CD4-positive, CD25-positive, alpha-beta regulatory T cell (primary cell): ENCODE measurements around the gene TMC1. TPM values are rescaled to one million over a fixed set of nuclear protein-coding genes. Genes with fewer than 3 reads are reported as not detected.
"Not testable (repeated sequence)": the region's sequence is repeated elsewhere in the genome, so short reads cannot be mapped to it uniquely, and the experiment has no call there.

Experiments used
- ATAC-seq, 2 donors: fragments of 150-1000 bp; cut with Tn5 transposase; one replicate each; pipeline ENCODE4 v1.10.0; 2021; ENCODE audit warnings: low read depth in 2 of 2, moderate number of reproducible peaks in 2 of 2, moderate library complexity in 1 of 2
- DNase-seq, 3 donors: peaks; one replicate each; pipeline versions ENCODE4 v3.0.0 to v3.0.0-alpha.2; 2012 to 2022; ENCODE audit warnings: mixed read lengths in 1 of 3
- H3K27ac ChIP-seq: one replicate; pipeline ENCODE4 v1.7.0; 2013; ENCODE audit warnings: mild to moderate bottlenecking, low read length; ENCODE audit not compliant: insufficient read depth, poor library complexity, severe bottlenecking
- H3K27me3 ChIP-seq: one replicate; pipeline ENCODE4 v1.7.0; 2013; ENCODE audit warnings: low read length; ENCODE audit not compliant: control insufficient read depth, insufficient read depth
- H3K36me3 ChIP-seq: one replicate; pipeline ENCODE4 v1.7.0; 2013; ENCODE audit warnings: mild to moderate bottlenecking, low read length, moderate library complexity; ENCODE audit not compliant: control insufficient read depth, insufficient read depth
- H3K4me1 ChIP-seq: 2 replicates; pipeline ENCODE4 v1.7.0; 2013; ENCODE audit warnings: mild to moderate bottlenecking, low read length; ENCODE audit not compliant: insufficient read depth, control insufficient read depth, poor library complexity, severe bottlenecking
- H3K4me3 ChIP-seq: one replicate; pipeline ENCODE4 v1.7.0; 2013; ENCODE audit warnings: low read depth, mild to moderate bottlenecking, low read length, moderate library complexity
- H3K9me3 ChIP-seq, 2 experiments: 1 replicate in 1 of 2; 2 replicates in 1 of 2; pipeline ENCODE4 v1.7.0; 2013; ENCODE audit warnings: low read length in 2 of 2, mild to moderate bottlenecking in 1 of 2, moderate library complexity in 1 of 2; ENCODE audit not compliant: control insufficient read depth in 2 of 2
- H3K27ac Mint-ChIP-seq, 3 donors: one replicate each; pipeline ENCODE4 v1.8.0; 2020 to 2022; ENCODE audit warnings: mild to moderate bottlenecking in 3 of 3, mixed read lengths in 3 of 3, moderate library complexity in 2 of 3
- H3K27me3 Mint-ChIP-seq: one replicate; pipeline ENCODE4 v1.8.0; 2022; ENCODE audit warnings: mild to moderate bottlenecking, mixed read lengths
- H3K36me3 Mint-ChIP-seq: one replicate; pipeline ENCODE4 v1.8.0; 2020; ENCODE audit warnings: mixed read lengths
- H3K4me1 Mint-ChIP-seq, 4 donors: one replicate each; pipeline ENCODE4 v1.8.0; 2020 to 2022; ENCODE audit warnings: mixed read lengths in 4 of 4, mild to moderate bottlenecking in 1 of 4
- H3K4me3 Mint-ChIP-seq, 4 donors: one replicate each; pipeline ENCODE4 v1.8.0; 2020 to 2022; ENCODE audit warnings: mild to moderate bottlenecking in 4 of 4, mixed read lengths in 4 of 4, moderate library complexity in 3 of 4
- H3K9me3 Mint-ChIP-seq, 7 donors: one replicate each; pipeline ENCODE4 v1.8.0; 2020 to 2022; ENCODE audit warnings: mixed read lengths in 7 of 7, mild to moderate bottlenecking in 3 of 7, moderate library complexity in 2 of 7
- polyA plus RNA-seq, 4 donors: library from polyadenylated mRNA; unstranded; fragments of 300-500 nt; fragmentation: Illumina TruSeq; gene quantifications; one replicate each; pipeline ENCODE4 v1.2.3, GENCODE V29; 2021
- total RNA-seq: library from RNA; stranded (reverse); gene quantifications from one replicate; pipeline ENCODE4 v1.2.3, GENCODE V29; 2022

The TMC1 gene
- total and polyA plus RNA-seq, 5 donors from 2014 or later: not detected

GRCh38 chr9:72800328-72800994 lies 279.1 kb downstream of the TMC1 start:
- Histone ChIP-seq H3K27ac (no peak overlapping the region), H3K27me3 (no peaks in the 10 kb centered on the region), H3K36me3 (no peaks in the 10 kb centered on the region), H3K4me3 (no peak overlapping the region), H3K4me1 (no peaks in the 10 kb centered on the region), H3K9me3 (peaks cover 0 to 3% of the 10 kb centered on the region in 2 experiments)
- no peak overlapping the region for H3K4me3 Mint-ChIP-seq
- no peaks in the 10 kb centered on the region for H3K27me3 Mint-ChIP-seq
- H3K9me3 Mint-ChIP-seq: peaks cover 0 to 17% (median 0%) of the 10 kb centered on the region in 7 donors
- DNase-seq: no peak
- H3K4me1 Mint-ChIP-seq: no peaks in the 10 kb centered on the region
- H3K27ac Mint-ChIP-seq: no peak overlapping the region
- H3K36me3 Mint-ChIP-seq: no peaks in the 10 kb centered on the region
- ATAC-seq: no peak

- Mint-ChIP-seq H3K9me3 (peaks cover 0 to 4% (median 0%) of the 10 kb centered on the region in 7 donors), H3K4me1 (no peaks in the 10 kb centered on the region), H3K36me3 (no peaks in the 10 kb centered on the region), H3K27ac (no peak overlapping the region), H3K4me3 (no peak overlapping the region), H3K27me3 (no peaks in the 10 kb centered on the region)
- Histone ChIP-seq H3K36me3 (no peaks in the 10 kb centered on the region), H3K4me1 (no peaks in the 10 kb centered on the region), H3K9me3 (no peaks in the 10 kb centered on the region), H3K27me3 (no peaks in the 10 kb centered on the region), H3K4me3 (no peak overlapping the region), H3K27ac (no peak overlapping the region)
- DNase-seq (no peak), ATAC-seq (no peak)
These were observed 283.8 kb downstream of the TMC1 start for GRCh38 chr9:72805238-72805637.

- H3K36me3 Mint-ChIP-seq, H3K9me3 ChIP-seq, ATAC-seq, H3K4me3 Mint-ChIP-seq, H3K4me1 Mint-ChIP-seq, H3K27me3 Mint-ChIP-seq, H3K9me3 Mint-ChIP-seq, H3K27me3 ChIP-seq, H3K27ac ChIP-seq, H3K27ac Mint-ChIP-seq, H3K36me3 ChIP-seq, DNase-seq, H3K4me3 ChIP-seq, H3K4me1 ChIP-seq: not testable (repeated sequence)
These were observed 285.0 kb downstream of the TMC1 start for GRCh38 chr9:72806313-72806809.

- no peak overlapping the region for H3K27ac Mint-ChIP-seq
- H3K4me3 ChIP-seq: no peak overlapping the region
- H3K27me3 ChIP-seq: no peaks in the 10 kb centered on the region
- no peaks in the 10 kb centered on the region for H3K27me3 Mint-ChIP-seq
- H3K27ac ChIP-seq: no peak overlapping the region
- DNase-seq: no peak
- ATAC-seq: no peak
- no peak overlapping the region for H3K4me3 Mint-ChIP-seq
- no peaks in the 10 kb centered on the region for H3K9me3 ChIP-seq
- no peaks in the 10 kb centered on the region for H3K4me1 Mint-ChIP-seq
- no peaks in the 10 kb centered on the region for H3K36me3 ChIP-seq
- peaks cover 0 to 4% (median 0%) of the 10 kb centered on the region in 7 donors for H3K9me3 Mint-ChIP-seq
- H3K4me1 ChIP-seq: no peaks in the 10 kb centered on the region
- no peaks in the 10 kb centered on the region for H3K36me3 Mint-ChIP-seq
These were observed 286.5 kb downstream of the TMC1 start for GRCh38 chr9:72807765-72808445.

- Mint-ChIP-seq H3K4me1 (no peaks in the 10 kb centered on the region), H3K27me3 (no peaks in the 10 kb centered on the region), H3K9me3 (peaks cover 0 to 2% (median 0%) of the 10 kb centered on the region in 7 donors), H3K4me3 (no peak overlapping the region), H3K36me3 (no peaks in the 10 kb centered on the region), H3K27ac (no peak overlapping the region)
- H3K4me1 ChIP-seq: no peaks in the 10 kb centered on the region
- H3K9me3 ChIP-seq: no peaks in the 10 kb centered on the region
- no peak for ATAC-seq
- H3K27ac ChIP-seq: no peak overlapping the region
- no peaks in the 10 kb centered on the region for H3K27me3 ChIP-seq
- DNase-seq: no peak
- H3K4me3 ChIP-seq: no peak overlapping the region
- no peaks in the 10 kb centered on the region for H3K36me3 ChIP-seq
These were observed 287.0 kb downstream of the TMC1 start for GRCh38 chr9:72808446-72808768.

- Histone ChIP-seq H3K27me3 (no peaks in the 10 kb centered on the region), H3K27ac (no peak overlapping the region), H3K9me3 (no peaks in the 10 kb centered on the region), H3K4me1 (no peaks in the 10 kb centered on the region), H3K36me3 (no peaks in the 10 kb centered on the region), H3K4me3 (no peak overlapping the region)
- no peak for DNase-seq
- Mint-ChIP-seq H3K4me3 (no peak overlapping the region), H3K36me3 (no peaks in the 10 kb centered on the region), H3K4me1 (no peaks in the 10 kb centered on the region), H3K9me3 (peaks cover 0 to 2% (median 0%) of the 10 kb centered on the region in 7 donors), H3K27ac (no peak overlapping the region), H3K27me3 (no peaks in the 10 kb centered on the region)
- no peak for ATAC-seq
These were observed 288.2 kb downstream of the TMC1 start for GRCh38 chr9:72809586-72809985.

GRCh38 chr9:72812559-72813111 lies 291.2 kb downstream of the TMC1 start:
- Mint-ChIP-seq H3K4me3 (no peak overlapping the region), H3K27me3 (no peaks in the 10 kb centered on the region), H3K4me1 (no peaks in the 10 kb centered on the region), H3K9me3 (peaks cover 0 to 2% (median 0%) of the 10 kb centered on the region in 7 donors), H3K27ac (no peak overlapping the region), H3K36me3 (no peaks in the 10 kb centered on the region)
- no peak overlapping the region for H3K27ac ChIP-seq
- ATAC-seq (no peak), DNase-seq (no peak)
- H3K4me3 ChIP-seq: no peak overlapping the region
- no peaks in the 10 kb centered on the region for H3K4me1 ChIP-seq
- H3K27me3 ChIP-seq: no peaks in the 10 kb centered on the region
- no peaks in the 10 kb centered on the region for H3K36me3 ChIP-seq
- no peaks in the 10 kb centered on the region for H3K9me3 ChIP-seq

- Histone ChIP-seq H3K4me3 (no peak overlapping the region), H3K36me3 (no peaks in the 10 kb centered on the region), H3K27me3 (no peaks in the 10 kb centered on the region), H3K9me3 (no peaks in the 10 kb centered on the region), H3K4me1 (no peaks in the 10 kb centered on the region), H3K27ac (no peak overlapping the region)
- H3K4me3 Mint-ChIP-seq: no peak overlapping the region
- DNase-seq (no peak), ATAC-seq (no peak)
- no peaks in the 10 kb centered on the region for H3K27me3 Mint-ChIP-seq
- no peaks in the 10 kb centered on the region for H3K9me3 Mint-ChIP-seq
- H3K27ac Mint-ChIP-seq: no peak overlapping the region
- H3K4me1 Mint-ChIP-seq: no peaks in the 10 kb centered on the region
- H3K36me3 Mint-ChIP-seq: no peaks in the 10 kb centered on the region
These were observed 292.1 kb downstream of the TMC1 start for GRCh38 chr9:72813544-72813943.
